8988T (cell line): ENCODE measurements around the gene EXOC6B.

Experiments used
- DNase-seq: peaks from one replicate; pipeline ENCODE4 v3.0.0; 2011

The EXOC6B gene

GRCh38 chr2:72338076-72338475 is 487.8 kb downstream of the EXOC6B start:
- DNase-seq, result no peak

DNA sequence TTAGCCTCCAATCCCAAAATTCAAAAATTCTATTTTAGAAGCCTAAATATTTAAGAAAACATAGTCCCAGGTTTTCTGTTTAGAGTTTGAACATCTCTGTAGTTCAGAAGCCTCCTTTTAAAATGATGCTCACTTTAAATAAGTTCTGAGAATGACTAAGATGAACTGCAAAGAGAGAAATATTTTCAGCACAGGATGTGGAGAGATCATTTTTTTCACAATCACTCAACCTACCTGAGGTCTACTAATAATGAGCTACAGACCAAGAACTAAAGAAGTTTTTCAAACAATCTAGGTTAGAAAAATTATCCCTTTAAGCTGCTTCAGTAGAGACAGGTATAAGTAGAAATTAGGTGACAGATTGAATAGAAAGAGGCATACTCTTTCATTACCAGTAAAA is 493.1 kb downstream of the EXOC6B start:
- DNase-seq, result no peak

- DNase-seq, result no peak
These were observed 495.2 kb downstream of the EXOC6B start for GRCh38 chr2:72330652-72331051.

GRCh38 chr2:72326759-72327158 is 499.1 kb downstream of the EXOC6B start:
- DNase-seq, result no peak

DNA sequence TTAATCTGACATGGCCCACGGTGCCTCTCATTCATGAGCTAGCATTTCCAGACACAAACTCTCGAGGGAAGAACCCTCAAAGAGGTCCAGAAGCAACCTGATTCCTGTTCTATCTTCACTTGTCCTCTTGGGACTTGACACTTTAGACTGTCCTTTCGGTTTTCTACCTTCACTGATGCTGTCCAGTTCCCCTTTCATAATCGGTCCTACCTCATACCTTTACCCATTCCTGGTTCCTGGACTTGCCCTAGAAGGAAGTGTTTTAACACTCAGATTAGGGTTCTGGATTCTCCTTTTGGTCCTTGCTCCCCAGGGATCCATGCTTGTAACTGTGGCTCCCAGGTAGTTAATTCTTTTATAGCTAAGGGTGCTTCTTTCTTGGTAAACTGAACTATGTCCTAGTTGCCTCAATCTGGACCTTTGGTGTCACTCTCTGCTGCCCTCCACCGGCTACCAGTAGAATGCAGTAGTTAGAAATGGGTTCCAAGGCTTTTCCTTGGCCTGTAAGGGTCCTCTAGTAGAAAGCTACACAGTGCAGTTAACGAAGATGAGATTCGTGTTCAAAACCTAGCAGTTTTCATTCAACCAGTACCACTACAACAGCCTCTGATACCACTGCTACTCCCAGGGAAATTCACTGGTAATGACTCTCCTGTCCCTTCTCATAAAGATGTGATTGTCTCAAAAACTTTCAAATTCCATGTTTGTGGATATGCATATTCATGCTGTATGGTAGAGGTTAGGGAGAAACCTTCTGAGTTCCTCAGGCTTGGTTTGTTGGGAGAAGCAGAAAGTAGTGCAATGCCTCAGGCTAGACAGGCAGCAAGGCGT is 500.0 kb downstream of the EXOC6B start:
- DNase-seq, result no peak

DNA sequence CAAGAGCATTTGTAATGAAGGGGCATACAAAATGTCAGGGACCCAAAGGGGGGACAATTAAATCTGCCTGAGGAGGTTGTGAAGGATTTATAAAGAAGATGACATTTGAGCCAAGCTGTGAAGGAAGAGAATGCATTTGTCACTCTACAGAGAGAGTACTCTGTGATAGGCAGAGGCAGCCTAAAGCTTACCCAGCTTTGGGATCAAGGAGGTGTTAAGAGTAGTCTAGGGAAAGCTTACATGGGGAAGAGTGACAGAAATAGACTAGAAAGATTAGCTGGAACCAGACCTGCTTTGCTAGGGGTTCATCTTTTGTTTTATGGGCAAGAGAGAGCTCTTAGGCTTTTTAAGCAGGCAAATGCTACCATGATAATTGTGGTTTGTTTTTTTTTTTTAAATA is 509.1 kb downstream of the EXOC6B start:
- no peak for DNase-seq

DNA sequence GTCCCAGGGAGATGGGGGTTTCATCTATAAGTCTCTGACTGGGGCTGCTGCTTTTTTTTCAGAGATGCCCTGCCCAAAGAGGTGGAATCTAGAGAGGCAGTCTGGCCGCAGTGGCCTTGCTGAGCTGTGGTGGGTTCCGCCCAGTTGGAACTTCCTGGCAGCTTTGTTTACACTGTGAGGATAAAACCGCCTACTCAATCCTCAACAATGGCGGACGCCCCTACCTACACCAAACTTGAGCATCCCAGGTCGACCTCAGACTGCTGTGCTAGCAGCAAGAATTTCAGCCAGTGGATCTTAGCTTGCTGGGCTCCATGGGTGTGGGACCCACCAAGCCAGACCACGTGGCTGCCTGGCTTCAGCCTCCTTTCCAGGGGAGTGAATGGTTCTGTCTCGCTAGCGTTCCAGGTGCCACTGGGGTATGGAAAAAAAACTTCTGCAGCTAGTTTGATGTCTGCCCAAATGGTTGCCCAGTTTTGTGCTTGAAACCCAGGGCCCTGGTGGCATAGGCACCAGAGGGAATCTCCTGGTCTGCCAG is 525.6 kb downstream of the EXOC6B start:
- DNase-seq, result no peak

DNA sequence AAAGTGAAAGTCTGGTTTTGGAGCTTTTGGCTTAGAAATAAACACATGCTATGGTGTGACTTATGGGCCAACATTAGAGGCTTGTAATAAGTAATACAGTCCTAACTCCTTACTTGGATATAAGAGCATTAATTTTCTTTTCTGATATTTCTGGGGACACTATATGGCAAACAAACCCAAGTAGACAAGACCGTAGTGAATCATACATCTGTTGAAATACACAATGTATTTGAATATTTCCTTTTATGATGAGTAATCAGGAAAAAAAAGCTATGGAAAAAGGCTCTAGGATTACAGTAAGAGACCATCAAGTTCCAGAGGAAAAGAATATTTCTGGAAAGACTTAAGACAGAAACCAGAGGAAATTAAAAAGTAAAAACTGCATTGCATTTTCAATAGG is 532.2 kb downstream of the EXOC6B start:
- no peak for DNase-seq

DNA sequence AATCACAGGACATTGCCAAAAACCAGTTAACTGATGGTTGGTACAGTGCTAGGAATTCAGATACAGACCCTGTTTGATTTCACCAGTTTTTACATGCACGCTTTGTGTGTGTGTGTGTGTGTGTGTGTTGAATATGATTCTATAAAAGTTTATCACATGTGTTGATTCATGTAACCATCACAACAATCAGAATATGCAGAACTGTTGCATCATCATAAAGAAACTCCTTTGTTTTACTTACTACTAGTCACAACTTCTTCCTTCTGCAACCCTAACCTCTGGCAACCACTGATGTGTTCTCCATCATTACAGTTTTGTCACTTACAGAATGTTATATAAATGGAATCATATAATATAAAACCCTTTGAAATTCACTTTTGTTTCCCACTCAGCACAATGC is 533.4 kb downstream of the EXOC6B start:
- DNase-seq, result no peak

- DNase-seq, result no peak
These were observed 534.8 kb downstream of the EXOC6B start for GRCh38 chr2:72291059-72291458.

GRCh38 chr2:72289736-72290135 is 536.1 kb downstream of the EXOC6B start:
- DNase-seq, result no peak

DNA sequence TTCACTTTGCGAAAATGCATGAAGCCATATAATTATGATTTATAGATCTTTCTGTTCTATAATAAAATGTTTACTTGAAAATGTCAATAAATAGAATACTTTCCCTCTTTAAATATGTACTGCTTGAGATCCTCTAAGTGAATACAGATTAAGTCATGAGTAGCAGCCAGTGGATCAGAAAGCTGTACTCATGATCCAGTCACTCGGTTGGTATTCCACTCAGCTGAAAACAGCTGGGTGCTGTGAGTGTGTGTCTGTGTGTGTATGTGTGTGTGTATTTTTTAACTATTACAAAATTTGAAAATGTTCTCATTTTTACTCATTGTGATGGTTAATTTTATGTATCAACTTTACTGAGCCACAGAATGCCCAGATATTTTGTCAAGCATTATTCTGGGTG is 536.5 kb downstream of the EXOC6B start:
- DNase-seq, result no peak

GRCh38 chr2:72278046-72278445 is 547.8 kb downstream of the EXOC6B start:
- DNase-seq, result no peak

DNA sequence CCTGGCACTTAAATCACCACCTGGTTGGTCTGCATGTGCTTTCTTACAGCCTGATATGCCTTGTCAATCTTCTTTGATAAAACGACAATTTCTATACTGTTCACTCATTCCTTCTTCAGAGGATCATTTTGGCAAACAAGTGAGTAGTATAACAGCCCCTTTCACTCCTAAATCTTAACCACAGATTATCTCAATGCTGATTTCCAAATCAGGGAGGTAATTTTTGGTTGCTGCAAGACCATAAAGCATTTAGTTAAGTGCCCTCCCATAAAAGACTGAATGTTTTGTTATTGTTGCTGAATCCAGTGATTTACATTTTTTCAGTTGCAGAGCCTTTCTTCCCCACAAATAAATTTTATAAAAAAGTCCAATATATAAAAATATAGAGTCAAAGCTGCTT is 549.0 kb downstream of the EXOC6B start:
- DNase-seq, result no peak

DNA sequence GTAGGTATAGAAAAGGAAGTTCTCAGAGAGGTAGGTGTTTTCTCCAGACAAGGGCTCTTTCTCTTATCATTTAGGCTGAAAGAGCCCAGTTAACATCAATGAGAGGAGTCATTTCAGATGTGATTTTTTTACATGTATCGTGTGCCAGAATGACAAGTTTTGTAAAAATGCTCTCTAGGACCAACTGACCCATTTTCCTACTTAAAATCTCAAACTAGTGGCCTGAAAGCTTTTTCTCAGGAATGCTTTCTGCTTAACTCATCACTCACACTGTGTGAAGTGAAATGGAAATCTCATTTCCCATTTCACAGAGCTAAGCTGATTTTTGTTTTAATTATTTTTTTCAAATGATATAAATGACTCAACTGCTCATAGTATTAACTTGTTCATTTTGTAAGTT is 549.5 kb downstream of the EXOC6B start:
- DNase-seq, result no peak

DNA sequence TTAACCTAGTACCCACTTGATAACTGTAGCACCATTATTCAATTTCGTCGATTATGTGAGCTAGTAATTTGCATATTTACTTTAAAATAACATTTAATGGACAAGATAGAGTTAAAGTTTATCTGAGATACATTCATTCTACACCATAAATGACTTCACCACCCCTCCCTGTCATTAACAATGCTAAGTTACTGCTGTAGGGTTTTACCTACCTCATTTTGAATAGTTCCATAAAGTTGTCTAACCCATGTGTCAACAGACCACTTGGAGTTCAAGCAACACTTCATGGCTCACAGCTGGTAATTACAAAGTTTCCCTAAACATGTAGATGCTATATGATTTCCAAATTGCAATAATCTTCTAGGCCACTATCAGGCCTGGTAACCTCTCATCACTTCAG is 550.7 kb downstream of the EXOC6B start:
- DNase-seq, result no peak

DNA sequence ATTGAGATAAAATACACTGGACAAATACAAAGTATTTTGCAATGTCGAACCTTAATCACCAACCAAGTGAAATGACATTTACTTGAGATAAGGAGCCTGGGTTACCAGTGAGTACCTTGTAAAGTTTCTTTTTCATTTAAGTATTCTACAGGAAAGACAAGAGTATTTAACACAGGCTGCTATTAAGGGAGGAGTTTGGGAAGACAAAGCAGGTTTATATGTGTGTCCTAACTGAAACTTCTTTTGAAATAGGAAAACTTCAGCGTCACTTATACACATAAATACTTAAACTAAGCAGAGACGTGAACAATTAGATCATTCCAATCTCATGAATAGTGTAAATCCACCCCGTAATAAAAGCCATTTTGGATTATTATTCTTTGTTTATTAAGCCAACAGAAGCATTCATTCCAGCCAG is 551.4 kb downstream of the EXOC6B start:
- DNase-seq, result no peak

- DNase-seq, result no peak
These were observed 552.4 kb downstream of the EXOC6B start for GRCh38 chr2:72273384-72273783.

- no peak for DNase-seq
These were observed 553.8 kb downstream of the EXOC6B start for GRCh38 chr2:72271766-72272641.

- no peak for DNase-seq
These were observed 554.6 kb downstream of the EXOC6B start for GRCh38 chr2:72271276-72271614.

GRCh38 chr2:72270556-72271275 is 555.1 kb downstream of the EXOC6B start:
- no peak for DNase-seq

- no peak for DNase-seq
These were observed 562.1 kb downstream of the EXOC6B start for GRCh38 chr2:72263776-72264060.

- DNase-seq, result no peak
These were observed 562.6 kb downstream of the EXOC6B start for GRCh38 chr2:72263043-72263775.
